GM19025 (cell line): ENCODE results near the gene DKK3.

Experiments
- ATAC-seq: cut with Tn5 transposase; IDR thresholded peaks from one replicate; pipeline ENCODE4 v1.9.1; 2021; ENCODE audit warnings: mild to moderate bottlenecking, low read depth, moderate library complexity; ENCODE audit not compliant: unreplicated experiment

The DKK3 gene

DNA sequence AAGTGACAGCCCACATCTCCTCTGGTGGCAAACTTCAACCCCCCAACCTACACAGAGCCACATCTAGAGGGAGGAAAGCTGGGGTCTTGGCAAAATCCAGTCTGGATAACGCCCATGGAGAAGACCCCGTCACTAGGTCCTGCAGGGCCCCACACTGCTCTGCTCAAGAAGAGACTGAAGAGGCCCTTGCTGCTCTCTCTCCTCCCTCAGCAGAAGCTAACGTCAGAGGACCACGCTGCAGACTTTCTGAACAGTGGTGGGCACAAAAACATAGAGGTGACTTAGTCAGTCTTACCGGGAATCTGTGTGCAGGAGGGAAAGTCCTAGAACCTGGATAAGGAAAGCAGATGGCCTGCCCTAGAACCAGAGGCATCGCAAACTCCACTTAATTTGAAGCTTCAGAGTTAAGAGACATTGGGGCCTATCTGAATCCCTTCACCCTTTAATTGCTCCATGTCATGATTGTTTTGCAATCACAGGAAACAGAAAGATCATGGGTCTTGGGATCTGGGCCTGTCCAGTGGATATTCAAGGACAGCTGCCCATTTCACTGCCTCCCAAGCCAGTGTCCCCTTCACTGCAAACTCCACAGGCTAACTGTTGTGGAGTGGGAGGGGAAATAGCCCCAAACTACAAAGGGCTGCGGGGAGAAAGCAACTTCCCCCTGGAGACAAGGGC, 1.7 kb downstream of the DKK3 start:
- ATAC-seq: no peak

DNA sequence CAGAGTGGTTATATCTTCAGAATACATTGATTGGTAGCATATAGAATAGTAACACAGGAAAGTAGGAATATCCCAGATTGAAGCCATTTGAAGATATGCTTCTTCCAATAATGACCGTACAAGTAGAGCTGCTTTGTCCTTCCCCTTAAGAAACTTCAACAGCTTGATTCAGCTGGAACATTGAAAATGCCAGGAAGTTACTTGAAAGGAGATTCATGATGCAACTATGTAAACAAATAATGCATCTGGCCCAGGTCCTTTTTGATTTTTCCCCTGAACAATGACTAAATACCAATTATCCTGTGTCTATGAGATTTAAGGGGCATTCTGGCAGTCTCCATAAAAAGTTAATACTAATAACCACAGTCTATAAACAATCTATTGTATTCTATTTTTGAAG, 3.0 kb downstream of the DKK3 start:
- no peak for ATAC-seq

DNA sequence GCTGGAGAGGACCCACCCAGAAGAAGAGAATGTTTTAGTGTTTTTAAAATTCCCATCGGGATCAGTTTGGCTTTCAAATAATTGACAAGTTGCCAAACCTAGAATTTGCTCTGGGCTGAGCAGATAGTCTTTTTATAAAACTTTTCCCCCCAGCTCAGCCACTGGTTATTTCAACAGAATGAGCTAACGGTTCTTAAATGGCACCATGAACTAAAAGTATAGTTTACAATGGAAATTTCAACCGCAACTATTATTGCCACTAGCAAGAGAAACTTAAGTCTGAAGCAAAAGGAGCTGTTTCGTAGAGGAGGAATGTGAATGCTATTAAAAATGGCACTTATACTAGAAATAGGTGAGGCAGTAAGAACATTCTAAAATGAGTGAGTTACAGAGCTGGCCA, 3.4 kb downstream of the DKK3 start:
- no peak for ATAC-seq

- ATAC-seq: no peak
Measured at GRCh38 chr11:12003815-12004214, 4.6 kb downstream of the DKK3 start.

DNA sequence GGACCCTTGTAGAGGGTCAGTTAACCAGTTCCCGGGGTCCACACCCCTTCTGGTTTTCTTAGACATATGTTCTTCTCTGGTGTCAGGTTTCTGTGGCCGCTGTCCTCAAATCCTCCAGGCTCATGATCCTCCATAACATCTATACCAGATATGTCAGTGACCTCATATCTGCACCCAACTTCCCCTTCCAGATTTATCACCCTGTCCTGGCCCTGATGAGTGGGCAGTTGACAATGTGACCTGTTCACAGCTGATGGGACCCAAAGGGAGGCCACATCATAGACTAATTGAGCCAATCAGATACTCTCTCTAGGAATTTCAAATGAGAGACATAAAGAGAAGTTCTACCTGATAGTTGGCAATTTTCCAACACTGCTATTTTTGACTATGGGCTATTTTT, 5.1 kb downstream of the DKK3 start:
- ATAC-seq: no peak

DNA sequence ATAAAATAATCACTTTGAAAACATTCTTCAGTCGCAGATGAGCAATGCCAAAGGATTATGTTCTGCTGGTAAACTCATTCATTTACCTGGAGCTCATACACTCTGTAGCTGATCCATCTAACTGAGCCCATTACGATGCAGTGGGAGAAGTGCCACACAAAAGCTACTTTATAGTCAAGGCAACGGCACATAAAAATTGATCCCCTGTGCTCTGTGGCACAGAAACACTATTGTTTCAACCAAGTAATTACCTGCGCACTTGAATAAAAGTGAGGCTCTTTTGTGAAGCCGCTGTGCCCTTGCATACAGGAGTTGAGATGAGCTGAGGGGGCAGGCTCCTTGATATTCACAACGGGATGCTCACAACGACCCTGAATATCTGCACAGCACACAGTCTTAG, 7.2 kb downstream of the DKK3 start:
- ATAC-seq: no peak

GRCh38 chr11:11998091-11998781, 10.2 kb downstream of the DKK3 start:
- no peak for ATAC-seq

DNA sequence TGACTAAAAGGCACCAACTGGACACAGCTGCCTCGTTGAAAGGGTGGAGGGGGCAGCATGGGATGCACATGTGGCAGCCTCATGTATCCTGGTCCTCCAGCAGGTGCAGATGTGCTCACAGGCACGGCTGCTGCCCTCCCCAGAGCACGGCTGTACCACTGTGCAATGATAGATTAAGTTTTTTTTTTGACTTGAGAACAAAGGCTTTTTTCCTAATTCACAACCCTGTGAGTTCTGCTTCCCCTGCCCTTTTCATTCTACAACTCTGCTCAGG, 11.4 kb downstream of the DKK3 start:
- no peak for ATAC-seq

DNA sequence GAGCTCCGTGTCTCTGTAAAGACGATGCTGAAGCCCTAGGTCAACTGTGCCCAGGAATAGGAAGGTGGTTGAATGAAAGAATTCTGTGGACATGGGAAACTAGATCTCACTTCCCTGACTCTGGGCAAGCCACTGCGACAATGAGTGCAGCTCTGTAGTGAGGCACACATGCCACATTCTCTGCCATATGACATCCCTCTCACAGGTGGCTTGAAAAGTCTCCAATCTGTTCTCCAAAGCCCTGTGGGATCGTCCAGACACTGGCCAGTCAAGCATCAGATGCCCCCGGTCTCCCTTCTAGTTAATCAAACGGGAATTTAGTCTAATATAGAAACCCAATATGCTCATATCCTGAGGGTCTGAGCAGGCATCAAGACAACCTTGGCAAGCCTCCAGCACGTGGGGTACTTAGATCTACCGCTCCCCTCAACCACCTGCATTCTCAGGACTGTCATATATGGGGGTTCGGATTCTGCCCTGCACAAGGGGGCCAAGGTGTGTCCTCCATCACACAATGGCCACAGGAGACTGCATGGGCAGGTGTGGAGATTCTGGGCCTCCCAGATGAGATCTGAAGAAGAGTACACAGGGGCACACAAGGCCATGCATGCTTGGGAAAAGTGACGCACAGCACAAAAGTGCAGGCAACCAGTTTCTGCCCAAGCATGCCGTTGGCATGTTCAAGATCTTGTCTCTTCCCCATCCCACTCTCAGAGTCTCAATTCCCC, 11.9 kb downstream of the DKK3 start:
- ATAC-seq: no peak

DNA sequence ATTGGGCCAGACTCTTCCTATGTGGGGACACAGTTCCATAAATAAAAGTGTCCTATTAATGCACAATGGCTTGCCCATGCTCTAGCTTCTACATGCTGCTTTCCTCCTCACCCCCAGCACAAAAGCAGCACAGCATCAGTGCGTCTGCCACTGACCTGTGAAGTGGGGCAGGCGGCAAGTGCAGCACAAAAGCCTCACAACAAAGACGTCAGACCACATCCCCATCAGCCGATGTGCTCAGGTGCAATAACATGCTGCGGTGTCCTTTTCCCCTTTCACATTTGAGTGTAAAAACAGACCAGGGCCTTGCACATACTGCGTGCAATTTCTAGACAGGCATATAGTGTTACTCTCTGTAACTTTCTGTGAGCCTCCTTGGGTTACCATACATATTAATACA, 12.8 kb downstream of the DKK3 start:
- no peak for ATAC-seq

DNA sequence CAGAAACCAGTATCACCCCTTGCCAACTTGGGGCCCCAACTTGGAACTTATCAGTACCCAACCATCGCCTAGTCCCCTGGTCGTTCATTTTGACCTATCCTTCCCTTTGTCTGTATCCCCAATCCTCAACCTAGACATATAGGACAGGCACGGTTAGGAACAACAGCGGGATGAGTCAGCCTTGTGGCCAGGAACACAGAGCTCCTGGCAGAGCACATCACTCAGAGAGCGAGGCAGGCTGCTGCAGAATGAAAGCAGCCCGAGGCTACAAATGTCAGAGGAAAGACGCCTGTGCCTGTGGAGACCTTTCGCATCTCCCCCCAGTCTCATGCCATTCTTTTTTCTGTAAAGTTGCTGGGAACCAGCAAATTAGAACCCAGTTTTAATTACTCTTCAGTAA, 14.6 kb downstream of the DKK3 start:
- ATAC-seq: no peak

- no peak for ATAC-seq
Measured at GRCh38 chr11:11992257-11993212, 15.9 kb downstream of the DKK3 start.

DNA sequence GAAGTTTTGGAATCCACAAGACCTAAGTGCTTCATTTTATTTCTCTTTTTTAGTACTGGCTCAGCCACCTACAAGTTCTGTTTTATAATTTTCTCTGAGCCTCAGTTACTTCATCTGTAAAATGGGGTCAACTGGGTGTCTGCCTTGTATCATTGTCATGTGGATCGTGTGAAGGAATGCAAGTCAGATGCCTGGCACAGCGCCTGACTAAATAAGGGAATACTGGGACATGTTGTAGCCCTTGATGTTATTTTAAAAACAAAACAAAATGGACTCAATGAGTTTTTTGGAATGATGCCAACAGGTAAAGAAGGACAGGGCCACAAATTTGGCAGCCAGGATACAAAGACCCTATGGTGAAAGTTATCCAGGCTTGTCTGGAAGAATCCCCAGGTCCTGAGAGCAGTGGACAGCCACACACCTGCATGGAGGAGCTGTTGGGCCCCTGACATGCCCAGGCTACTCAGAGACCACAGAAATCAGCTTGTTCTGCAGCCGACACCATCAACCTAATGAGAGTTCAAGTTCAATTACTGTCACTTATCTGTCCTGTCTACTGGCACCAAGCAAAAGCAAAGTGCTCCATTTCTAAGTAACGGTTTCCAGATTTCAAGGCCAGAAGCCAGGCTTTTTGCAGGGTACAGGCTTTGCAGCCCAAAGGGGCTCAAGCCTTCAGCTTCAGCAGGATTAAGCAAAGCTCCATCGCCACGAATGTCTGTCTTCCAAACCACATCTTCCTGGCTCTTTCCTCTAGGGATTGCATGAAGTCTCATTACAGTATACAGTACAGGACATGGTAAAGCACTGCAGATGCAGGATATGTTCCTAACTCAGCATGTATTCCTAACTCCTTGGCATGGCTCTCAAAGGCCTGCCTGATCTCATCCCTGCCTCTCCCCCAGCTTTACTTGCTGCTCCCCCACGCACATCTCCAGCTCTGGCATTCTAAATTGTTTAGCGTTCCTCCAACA, 18.4 kb downstream of the DKK3 start:
- no peak for ATAC-seq

DNA sequence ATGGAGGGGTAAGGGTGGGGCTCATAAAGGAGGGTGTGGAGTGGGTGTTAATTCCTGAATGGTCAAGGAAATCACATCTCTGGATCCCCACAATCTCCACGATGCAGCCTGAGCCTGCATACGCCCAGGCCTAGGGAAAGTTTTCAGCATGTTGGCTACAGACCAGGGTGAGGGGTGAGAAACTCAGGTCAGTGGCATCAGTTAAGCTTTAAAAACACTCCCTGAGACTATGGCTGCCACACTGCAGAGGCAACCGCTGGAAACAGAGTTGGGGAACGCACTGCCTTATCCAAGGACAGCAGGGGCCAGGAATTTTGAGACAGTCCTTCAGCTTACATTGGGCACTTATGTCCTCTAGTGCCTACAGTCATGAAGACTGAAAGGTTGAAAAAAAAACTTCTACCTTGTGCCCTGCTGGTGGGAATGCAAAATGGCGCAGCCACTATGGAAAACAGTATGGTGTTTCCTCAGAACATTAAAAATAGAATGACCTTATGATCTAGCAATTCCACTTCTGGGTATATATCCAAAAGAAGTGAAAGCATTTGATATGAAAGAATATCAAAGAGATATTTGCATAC, 19.7 kb downstream of the DKK3 start:
- no peak for ATAC-seq

GRCh38 chr11:11988099-11988651, 20.3 kb downstream of the DKK3 start:
- ATAC-seq: no peak

DNA sequence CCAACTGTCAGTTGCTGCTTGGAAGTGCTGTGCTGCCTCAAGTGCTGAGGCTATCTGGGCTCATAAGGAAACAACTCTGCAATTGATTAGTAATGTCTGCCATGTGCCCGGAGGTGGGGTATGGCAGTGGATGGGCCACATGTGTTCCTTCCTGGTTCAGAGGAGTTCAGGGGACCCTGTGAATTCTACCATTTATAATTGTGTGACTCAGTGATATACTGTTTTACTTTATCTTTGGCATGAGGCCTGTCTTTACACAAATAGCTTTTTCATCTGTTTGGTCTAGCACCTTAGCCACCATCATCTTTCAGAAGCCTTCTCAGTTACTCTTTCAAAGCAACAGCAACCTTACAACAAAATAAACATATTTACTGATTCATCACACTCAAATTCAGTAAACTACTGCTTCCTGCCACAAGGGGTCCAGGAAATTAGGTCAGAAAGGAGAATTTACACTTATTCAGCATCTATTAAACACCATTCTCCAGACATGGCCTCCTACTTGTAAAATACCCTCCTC, 20.9 kb downstream of the DKK3 start:
- ATAC-seq: no peak

GRCh38 chr11:11985954-11986949, 22.2 kb downstream of the DKK3 start:
- no peak for ATAC-seq
